Endodermal cell (in vitro differentiated cells): ENCODE results near the gene GNB2. TPM values are rescaled to one million over a fixed set of nuclear protein-coding genes. Genes with fewer than 3 reads are reported as not detected.
A peak's percentile ranks its signal among the peaks of the same experiment; 100 is the strongest.

Experiments used
- DNase-seq: peaks from one replicate; pipeline ENCODE4 v3.0.0-alpha.2; 2017
- H3K27ac ChIP-seq: 2 replicates; pipeline ENCODE4 v1.5.1; 2013; ENCODE audit warnings: mild to moderate bottlenecking, low read depth, low read length, moderate library complexity
- H3K27me3 ChIP-seq: 2 replicates; pipeline ENCODE4 v1.6.1; 2013; ENCODE audit warnings: mild to moderate bottlenecking, low read length, moderate library complexity; ENCODE audit not compliant: insufficient read depth, control insufficient read depth, poor library complexity, severe bottlenecking
- H3K36me3 ChIP-seq: 2 replicates; pipeline ENCODE4 v1.7.0; 2013; ENCODE audit warnings: mild to moderate bottlenecking, low read length, moderate library complexity; ENCODE audit not compliant: control insufficient read depth, insufficient read depth
- H3K4me1 ChIP-seq: one replicate; pipeline ENCODE4 v1.7.0; 2013; ENCODE audit warnings: low read length; ENCODE audit not compliant: control insufficient read depth, insufficient read depth
- H3K4me3 ChIP-seq: 2 replicates; pipeline ENCODE4 v1.5.1; 2013; ENCODE audit warnings: mild to moderate bottlenecking, low read length, moderate library complexity
- H3K9ac ChIP-seq: 2 replicates; pipeline ENCODE4 v1.6.1; 2013; ENCODE audit warnings: mild to moderate bottlenecking, low read length, moderate library complexity; ENCODE audit not compliant: poor library complexity, severe bottlenecking; ENCODE audit errors: extremely low read depth
- H3K9me3 ChIP-seq: 2 replicates; pipeline ENCODE4 v1.6.1; 2013; ENCODE audit warnings: mild to moderate bottlenecking, low read length, moderate library complexity; ENCODE audit not compliant: control insufficient read depth
- H3K27ac Mint-ChIP-seq: 2 replicates; pipeline ENCODE4 v1.8.0; 2020; ENCODE audit warnings: mixed read lengths
- H3K27me3 Mint-ChIP-seq: 2 replicates; pipeline ENCODE4 v1.8.0; 2021; ENCODE audit warnings: mild to moderate bottlenecking, mixed read lengths; ENCODE audit not compliant: insufficient read depth
- H3K36me3 Mint-ChIP-seq: 2 replicates; pipeline ENCODE4 v1.8.0; 2020; ENCODE audit warnings: low read depth, mixed read lengths
- H3K4me1 Mint-ChIP-seq: 2 replicates; pipeline ENCODE4 v1.8.0; 2020; ENCODE audit warnings: mixed read lengths
- H3K4me3 Mint-ChIP-seq: 2 replicates; pipeline ENCODE4 v1.8.0; 2020; ENCODE audit warnings: mild to moderate bottlenecking, moderate library complexity, mixed read lengths
- H3K9me3 Mint-ChIP-seq: 2 replicates; pipeline ENCODE4 v1.8.0; 2020; ENCODE audit warnings: mild to moderate bottlenecking, mixed read lengths
- whole genome bisulfite sequencing, 2 experiments: methylation state at CpG; one replicate each; pipeline versions ENCODE4 v1.1.5 to v1.1.7; 2013; ENCODE audit warnings: missing lambda C conversion rate in 2 of 2, mixed read lengths in 1 of 2; ENCODE audit not compliant: insufficient coverage in 1 of 2, insufficient read length in 1 of 2; 5-methylcytosine and 5-hydroxymethylcytosine counted together
- total RNA-seq, 2 donors: library from RNA; stranded (reverse); fragmentation: NEBNext Ultra II Directional in 1 of 2; extraction: Animal tissue kit (Norgen Biotek cat#: 25700) in 1 of 2; gene quantifications; 2 replicates in 1 of 2; 3 replicates in 1 of 2; pipeline ENCODE4 v1.2.1, GENCODE V29; 2021
- TF ChIP-seq, protein P1 (sequence below): fragments of 200-600 bp; sonication (generic); conservative IDR thresholded peaks from 2 replicates; pipeline ENCODE4 v1.5.0; 2021; ENCODE audit warnings: antibody characterized with exemption, mild to moderate bottlenecking

GNB2 gene
- total RNA-seq, 2 donors from 2014 or later, result 197 to 230 TPM

DNA sequence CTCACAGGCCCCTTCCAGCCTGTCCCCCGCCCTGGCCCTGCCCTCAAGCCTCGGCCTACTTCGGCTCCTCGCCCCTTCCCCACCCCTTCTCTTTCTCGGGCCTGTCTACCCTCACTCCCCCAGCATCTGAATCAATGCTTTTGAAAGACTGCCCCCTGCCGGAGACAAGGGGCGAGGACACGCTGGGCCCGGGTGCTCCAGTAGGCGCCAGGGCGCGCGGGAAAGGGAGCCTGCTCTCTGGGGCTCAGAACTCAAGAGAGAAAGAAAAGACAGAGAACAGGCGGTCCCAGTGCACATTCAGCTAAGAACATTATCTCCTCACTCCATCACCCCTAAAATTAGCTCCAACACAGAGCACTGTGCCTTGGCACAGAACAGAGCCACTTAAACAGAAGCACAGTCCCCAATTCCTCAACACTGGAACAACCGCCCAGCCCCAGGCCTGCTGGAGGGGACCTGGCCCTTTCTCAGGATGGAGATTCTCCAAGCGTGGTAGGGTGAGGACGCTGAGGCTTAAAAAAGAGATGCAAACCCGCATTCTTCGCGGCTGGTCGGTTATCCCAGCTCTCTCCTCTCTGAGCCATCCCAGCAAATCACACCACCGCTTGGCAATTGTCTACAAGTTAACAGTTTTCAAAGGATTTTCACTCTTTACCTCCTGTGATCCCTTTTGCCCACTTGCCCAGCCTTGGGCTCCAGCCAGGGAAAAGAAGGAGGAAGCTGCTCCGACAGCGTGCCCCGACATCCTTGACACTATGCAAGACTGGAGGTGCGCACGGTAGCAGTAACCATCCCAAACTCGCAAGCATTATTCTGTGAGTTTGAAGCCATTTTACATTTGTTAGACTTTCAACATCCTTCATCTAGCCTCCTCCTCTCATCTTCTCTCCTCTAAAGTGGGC is 18.4 kb downstream of the GNB2 start:
- H3K4me1 ChIP-seq, result peaks cover 12% of the 10 kb centered on the region
- TF ChIP-seq, protein P1, sequence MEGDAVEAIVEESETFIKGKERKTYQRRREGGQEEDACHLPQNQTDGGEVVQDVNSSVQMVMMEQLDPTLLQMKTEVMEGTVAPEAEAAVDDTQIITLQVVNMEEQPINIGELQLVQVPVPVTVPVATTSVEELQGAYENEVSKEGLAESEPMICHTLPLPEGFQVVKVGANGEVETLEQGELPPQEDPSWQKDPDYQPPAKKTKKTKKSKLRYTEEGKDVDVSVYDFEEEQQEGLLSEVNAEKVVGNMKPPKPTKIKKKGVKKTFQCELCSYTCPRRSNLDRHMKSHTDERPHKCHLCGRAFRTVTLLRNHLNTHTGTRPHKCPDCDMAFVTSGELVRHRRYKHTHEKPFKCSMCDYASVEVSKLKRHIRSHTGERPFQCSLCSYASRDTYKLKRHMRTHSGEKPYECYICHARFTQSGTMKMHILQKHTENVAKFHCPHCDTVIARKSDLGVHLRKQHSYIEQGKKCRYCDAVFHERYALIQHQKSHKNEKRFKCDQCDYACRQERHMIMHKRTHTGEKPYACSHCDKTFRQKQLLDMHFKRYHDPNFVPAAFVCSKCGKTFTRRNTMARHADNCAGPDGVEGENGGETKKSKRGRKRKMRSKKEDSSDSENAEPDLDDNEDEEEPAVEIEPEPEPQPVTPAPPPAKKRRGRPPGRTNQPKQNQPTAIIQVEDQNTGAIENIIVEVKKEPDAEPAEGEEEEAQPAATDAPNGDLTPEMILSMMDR, result peak; percentile 97
- H3K36me3 Mint-ChIP-seq, result peaks cover 22% of the 10 kb centered on the region
- H3K4me3 ChIP-seq, result peak overlapping the region; percentile 94
- H3K27ac Mint-ChIP-seq, result peak overlapping the region; percentile 90
- 28 to 47% methylated on average over 9 to 28 of the region's 28 CpGs for WGBS, 2 experiments
- peak overlapping the region; percentile 92 for H3K4me3 Mint-ChIP-seq
- H3K27ac ChIP-seq, result no peak overlapping the region
- H3K36me3 ChIP-seq, result peaks cover 25% of the 10 kb centered on the region
- H3K27me3 Mint-ChIP-seq, result peaks cover 8% of the 10 kb centered on the region
- H3K9ac ChIP-seq, result no peak overlapping the region
- H3K4me1 Mint-ChIP-seq, result peaks cover 19% of the 10 kb centered on the region
- H3K9me3 ChIP-seq, result no peaks in the 10 kb centered on the region
- no peaks in the 10 kb centered on the region for H3K27me3 ChIP-seq
- peak; percentile 96 for DNase-seq
- H3K9me3 Mint-ChIP-seq, result no peaks in the 10 kb centered on the region

DNA sequence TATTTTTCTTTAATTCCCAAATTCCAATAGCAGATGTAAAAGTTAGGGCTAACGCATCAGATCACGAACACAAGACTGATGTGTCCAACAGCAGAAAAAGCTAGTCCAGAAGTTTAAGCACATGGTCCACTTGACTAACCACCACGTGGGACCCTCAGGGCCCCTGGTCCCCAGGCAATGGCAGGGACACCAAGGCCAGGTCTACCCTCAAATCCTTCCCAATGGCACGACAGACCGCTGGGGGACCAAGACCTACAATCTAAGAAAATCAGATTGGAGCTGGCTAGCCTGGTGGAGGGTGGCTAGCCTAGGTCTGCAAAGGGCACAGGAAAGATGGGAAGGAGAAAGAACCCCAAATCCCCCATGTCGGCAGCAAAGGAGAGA is 19.0 kb downstream of the GNB2 start:
- no peak overlapping the region for H3K27ac ChIP-seq
- TF ChIP-seq, protein P1, result no peak
- 55 to 60% methylated on average over 4 to 6 of the region's 6 CpGs for WGBS, 2 experiments

DNA sequence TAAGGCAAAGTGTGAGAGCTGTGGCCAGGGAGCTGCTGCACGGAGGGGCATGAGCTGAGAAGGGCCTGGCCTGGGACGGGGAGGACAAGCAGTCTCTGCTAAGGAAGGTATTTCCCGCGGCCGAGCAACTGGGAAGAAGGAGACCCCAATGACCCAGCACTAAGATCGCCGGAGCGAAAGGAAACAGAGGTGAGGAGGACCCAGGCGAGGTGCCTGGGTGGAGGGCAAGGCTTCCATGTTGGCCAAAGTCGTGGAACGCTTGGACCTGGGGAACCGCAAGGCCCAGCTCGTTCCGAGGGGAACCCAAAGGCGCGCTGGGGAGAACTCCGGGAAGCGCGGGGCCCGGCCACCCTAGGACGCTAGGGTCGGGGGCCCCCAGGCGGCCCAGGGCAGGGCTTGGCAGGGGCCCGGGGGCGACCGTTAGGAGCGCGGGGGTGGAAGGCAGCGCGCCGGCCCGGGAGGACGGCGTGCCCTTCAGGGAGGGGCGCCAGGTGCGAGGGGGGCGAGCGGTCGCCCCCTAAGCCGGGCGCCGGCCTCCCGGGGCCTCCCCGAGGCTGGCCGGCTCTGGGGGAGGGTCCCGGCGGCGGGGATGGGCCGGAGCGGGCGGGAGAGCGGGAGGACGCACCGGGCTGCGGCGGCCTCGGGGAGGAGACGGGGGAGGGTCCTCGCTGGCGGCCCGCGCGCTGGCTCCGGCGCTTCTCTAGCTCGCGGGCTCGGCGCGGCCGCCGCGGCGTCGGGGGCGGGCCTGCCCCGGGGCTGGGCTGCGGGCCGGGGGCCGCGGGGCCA is 20.0 kb downstream of the GNB2 start:
- peak overlapping the region; percentile 32 for H3K27ac ChIP-seq
- peaks cover 15% of the 10 kb centered on the region for H3K36me3 ChIP-seq
- DNase-seq, result peak; percentile 59
- H3K27me3 Mint-ChIP-seq, result peaks cover 8% of the 10 kb centered on the region
- peak overlapping the region; percentile 78 for H3K9ac ChIP-seq
- TF ChIP-seq, protein P1, result no peak
- H3K9me3 ChIP-seq, result no peaks in the 10 kb centered on the region
- H3K4me1 Mint-ChIP-seq, result peaks cover 19% of the 10 kb centered on the region
- peaks cover 12% of the 10 kb centered on the region for H3K36me3 Mint-ChIP-seq
- H3K4me3 Mint-ChIP-seq, result peak overlapping the region; percentile 92
- H3K4me1 ChIP-seq, result peaks cover 12% of the 10 kb centered on the region
- H3K4me3 ChIP-seq, result peak overlapping the region; percentile 94
- H3K27ac Mint-ChIP-seq, result peak overlapping the region; percentile 96
- 0% methylated on average over 19 to 81 of the region's 81 CpGs for WGBS, 2 experiments
- H3K27me3 ChIP-seq, result no peaks in the 10 kb centered on the region
- H3K9me3 Mint-ChIP-seq, result no peaks in the 10 kb centered on the region

More for the DNA sequence above, 19.0 kb downstream of the GNB2 start:
- no peaks in the 10 kb centered on the region for H3K27me3 ChIP-seq
- H3K36me3 ChIP-seq, result peaks cover 23% of the 10 kb centered on the region
- Mint-ChIP-seq H3K27ac (peak overlapping the region; percentile 96), H3K4me1 (peaks cover 19% of the 10 kb centered on the region), H3K36me3 (peaks cover 21% of the 10 kb centered on the region), H3K4me3 (peak overlapping the region; percentile 92), H3K27me3 (peaks cover 8% of the 10 kb centered on the region), H3K9me3 (no peaks in the 10 kb centered on the region)
- no peak for DNase-seq
- no peak overlapping the region for H3K9ac ChIP-seq
- H3K9me3 ChIP-seq, result no peaks in the 10 kb centered on the region
- H3K4me1 ChIP-seq, result peaks cover 12% of the 10 kb centered on the region
- peak overlapping the region; percentile 94 for H3K4me3 ChIP-seq
